Measurements from ENCODE around the gene ANKRD52. TPM values are rescaled to one million over a fixed set of nuclear protein-coding genes. Genes with fewer than 3 reads are reported as not detected.
"Not testable (repeated sequence)": the region's sequence is repeated elsewhere in the genome, so short reads cannot be mapped to it uniquely, and the experiment has no call there.

The ANKRD52 gene
- total and polyA plus RNA-seq, 8 donors: 8.0 to 25.1 (median 17.5) TPM

- DNase-seq: no peak
- Histone ChIP-seq H3K4me3 (no peak overlapping the region), H3K36me3 (peaks cover 13 to 75% (median 46%) of the 10 kb centered on the region in 3 donors), H3K4me1 (no peaks in the 10 kb centered on the region), H3K27ac (no peak overlapping the region), H3K9me3 (no peaks in the 10 kb centered on the region), H3K27me3 (no peaks in the 10 kb centered on the region)
- intact Hi-C loops (cut with DNase I): no loop called here
- no peak for ATAC-seq
- FAIRE-seq: no peak
- no peak for TF ChIP-seq CTCF (IDR thresholded peaks at IDR 0.05)
- 93 to 97% methylated on average over 3 of the region's 3 CpGs for WGBS, 2 donors
These were observed 20.7 kb upstream of the ANKRD52 start for GRCh38 chr12:56278905-56279304.

GRCh38 chr12:56274299-56274698, 16.1 kb upstream of the ANKRD52 start:
- WGBS, 2 donors: 87 to 95% methylated on average over 2 of the region's 2 CpGs
- no peak for TF ChIP-seq CTCF (IDR thresholded peaks at IDR 0.05)
- Histone ChIP-seq H3K4me1 (no peaks in the 10 kb centered on the region), H3K4me3 (no peak overlapping the region), H3K27me3 (no peaks in the 10 kb centered on the region), H3K36me3 (peaks cover 3 to 63% (median 39%) of the 10 kb centered on the region in 3 donors), H3K9me3 (no peaks in the 10 kb centered on the region), H3K27ac (no peak overlapping the region)
- intact Hi-C loops (cut with DNase I): no loop called here
- no peak for ATAC-seq
- no peak for FAIRE-seq
- DNase-seq: no peak

GRCh38 chr12:56272468-56272867, 14.3 kb upstream of the ANKRD52 start:
- intact Hi-C loops (cut with DNase I); H3K9me3 ChIP-seq; H3K4me1 ChIP-seq; H3K4me3 ChIP-seq; ATAC-seq; FAIRE-seq; DNase-seq; H3K27ac ChIP-seq; H3K27me3 ChIP-seq: not testable (repeated sequence)
- H3K36me3 ChIP-seq: peaks cover 0 to 45% (median 36%) of the 10 kb centered on the region in 3 donors
- WGBS, 2 donors: 68 to 88% methylated on average over 2 of the region's 2 CpGs

- FAIRE-seq (no peak), DNase-seq (no peak), ATAC-seq (no peak)
- no peaks in the 10 kb centered on the region for H3K9me3 ChIP-seq
- H3K36me3 ChIP-seq: peaks cover 0 to 38% (median 31%) of the 10 kb centered on the region in 3 donors
- H3K4me3 ChIP-seq: no peak overlapping the region
- no peak for TF ChIP-seq CTCF (IDR thresholded peaks at IDR 0.05)
- no peaks in the 10 kb centered on the region for H3K27me3 ChIP-seq
- no peaks in the 10 kb centered on the region for H3K4me1 ChIP-seq
- H3K27ac ChIP-seq: no peak overlapping the region
- 6 to 24% methylated on average over 1 of the region's 1 CpG for WGBS, 2 donors
- intact Hi-C loops (cut with DNase I): no loop called here
These were observed 12.8 kb upstream of the ANKRD52 start for GRCh38 chr12:56271031-56271430.

- 16 to 18% methylated on average over 20 to 21 of the region's 21 CpGs for WGBS, 2 donors
- H3K27ac ChIP-seq: peak overlapping the region; percentile 94 to 98 (median 94)
- H3K4me1 ChIP-seq: no peaks in the 10 kb centered on the region
- H3K27me3 ChIP-seq: no peaks in the 10 kb centered on the region
- peak overlapping the region; percentile 74 to 94 (median 81) for H3K4me3 ChIP-seq
- peaks cover 0 to 7% (median 4%) of the 10 kb centered on the region in 3 donors for H3K36me3 ChIP-seq
- no peaks in the 10 kb centered on the region for H3K9me3 ChIP-seq
- DNase-seq: peak in 3 of 6 donors; percentile 43 to 54 (median 52)
- peak in 3 of 4 donors; percentile 17 to 38 (median 17) for ATAC-seq
- intact Hi-C loops (cut with DNase I): no loop called here
- TF ChIP-seq CTCF (IDR thresholded peaks at IDR 0.05): no peak
- FAIRE-seq: no peak
These were observed 9.4 kb upstream of the ANKRD52 start for GRCh38 chr12:56267443-56268071.

Measured in pancreas (tissue), 10 donors.